Fibroblast of skin of scalp (primary cell): ENCODE data around the gene NFIA.

Experiments
- DNase-seq: peaks from one replicate; pipeline ENCODE4 v3.0.0-alpha.2; 2013

Gene NFIA

GRCh38 chr1:61085206-61085982 lies 3.0 kb downstream of the NFIA start:
- DNase-seq = no peak

GRCh38 chr1:61085983-61086644 lies 3.8 kb downstream of the NFIA start:
- no peak for DNase-seq

GRCh38 chr1:61087571-61087970 lies 5.2 kb downstream of the NFIA start:
- no peak for DNase-seq

- no peak for DNase-seq
Observed at GRCh38 chr1:61088163-61088974, 6.0 kb downstream of the NFIA start.

GRCh38 chr1:61089338-61089737 lies 7.0 kb downstream of the NFIA start:
- DNase-seq = no peak

GRCh38 chr1:61089741-61090140 lies 7.4 kb downstream of the NFIA start:
- DNase-seq = no peak

- DNase-seq = no peak
Observed at GRCh38 chr1:61090546-61091202, 8.3 kb downstream of the NFIA start.

GRCh38 chr1:61091455-61091854 lies 9.1 kb downstream of the NFIA start:
- DNase-seq = no peak

- DNase-seq = no peak
Observed at GRCh38 chr1:61092642-61093041, 10.3 kb downstream of the NFIA start.

- no peak for DNase-seq
Observed at GRCh38 chr1:61093525-61094137, 11.3 kb downstream of the NFIA start.

- DNase-seq = no peak
Observed at GRCh38 chr1:61094677-61095469, 12.5 kb downstream of the NFIA start.

GRCh38 chr1:61095470-61095812 lies 13.1 kb downstream of the NFIA start:
- DNase-seq = no peak

- peak; percentile 75 for DNase-seq
Observed at GRCh38 chr1:61097317-61097716, 15.0 kb downstream of the NFIA start.

- DNase-seq = no peak
Observed at GRCh38 chr1:61097722-61098121, 15.4 kb downstream of the NFIA start.

GRCh38 chr1:61098333-61098732 lies 16.0 kb downstream of the NFIA start:
- no peak for DNase-seq

GRCh38 chr1:61098906-61099437 lies 16.6 kb downstream of the NFIA start:
- no peak for DNase-seq

GRCh38 chr1:61100578-61100977 lies 18.2 kb downstream of the NFIA start:
- no peak for DNase-seq

- no peak for DNase-seq
Observed at GRCh38 chr1:61101536-61101935, 19.2 kb downstream of the NFIA start.

GRCh38 chr1:61102041-61102440 lies 19.7 kb downstream of the NFIA start:
- no peak for DNase-seq

GRCh38 chr1:61102621-61103020 lies 20.3 kb downstream of the NFIA start:
- DNase-seq = no peak

GRCh38 chr1:61104220-61104671 lies 21.9 kb downstream of the NFIA start:
- DNase-seq = no peak
